ENCODE measurements around the gene SETBP1. TPM values are rescaled to one million over a fixed set of nuclear protein-coding genes. Genes with fewer than 3 reads are reported as not detected.

The SETBP1 gene
- total RNA-seq, 1 donor from 2014 or later: 131 TPM

DNA sequence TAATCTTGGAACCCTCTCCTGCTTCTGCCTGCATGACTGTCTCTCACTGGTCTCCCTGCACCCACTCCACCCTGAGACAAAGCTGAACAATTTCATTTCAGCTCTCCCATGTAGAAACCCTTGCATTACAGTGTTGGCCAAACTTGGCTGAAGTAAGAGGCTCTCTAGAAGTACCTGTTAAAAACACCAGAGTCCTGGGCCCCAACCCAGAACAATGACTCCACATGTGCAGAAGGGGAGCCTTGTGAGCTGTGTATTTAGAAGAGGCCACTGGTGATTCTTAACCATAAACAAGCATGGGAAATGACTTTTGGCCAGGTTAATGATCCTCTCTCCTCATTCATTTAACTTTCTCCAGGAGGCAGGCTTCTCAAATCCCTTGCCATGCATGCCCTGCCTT, 254.8 kb downstream of the SETBP1 start:
- Mint-ChIP-seq H3K27me3 (ENCODE audit: unreplicated experiment) (peaks cover 23% of the 10 kb centered on the region), H3K4me1 (ENCODE audit: unreplicated experiment) (peaks cover 46% of the 10 kb centered on the region), H3K27ac (ENCODE audit: unreplicated experiment) (peak overlapping the region; percentile 67), H3K36me3 (ENCODE audit: low read depth, unreplicated experiment) (peaks cover 45% of the 10 kb centered on the region), H3K4me3 (ENCODE audit: unreplicated experiment) (peak overlapping the region; percentile 83), H3K9me3 (ENCODE audit: unreplicated experiment) (peaks cover 10% of the 10 kb centered on the region)
- DNase-seq (ENCODE audit: low spot score): no peak
- TF ChIP-seq, protein P1, sequence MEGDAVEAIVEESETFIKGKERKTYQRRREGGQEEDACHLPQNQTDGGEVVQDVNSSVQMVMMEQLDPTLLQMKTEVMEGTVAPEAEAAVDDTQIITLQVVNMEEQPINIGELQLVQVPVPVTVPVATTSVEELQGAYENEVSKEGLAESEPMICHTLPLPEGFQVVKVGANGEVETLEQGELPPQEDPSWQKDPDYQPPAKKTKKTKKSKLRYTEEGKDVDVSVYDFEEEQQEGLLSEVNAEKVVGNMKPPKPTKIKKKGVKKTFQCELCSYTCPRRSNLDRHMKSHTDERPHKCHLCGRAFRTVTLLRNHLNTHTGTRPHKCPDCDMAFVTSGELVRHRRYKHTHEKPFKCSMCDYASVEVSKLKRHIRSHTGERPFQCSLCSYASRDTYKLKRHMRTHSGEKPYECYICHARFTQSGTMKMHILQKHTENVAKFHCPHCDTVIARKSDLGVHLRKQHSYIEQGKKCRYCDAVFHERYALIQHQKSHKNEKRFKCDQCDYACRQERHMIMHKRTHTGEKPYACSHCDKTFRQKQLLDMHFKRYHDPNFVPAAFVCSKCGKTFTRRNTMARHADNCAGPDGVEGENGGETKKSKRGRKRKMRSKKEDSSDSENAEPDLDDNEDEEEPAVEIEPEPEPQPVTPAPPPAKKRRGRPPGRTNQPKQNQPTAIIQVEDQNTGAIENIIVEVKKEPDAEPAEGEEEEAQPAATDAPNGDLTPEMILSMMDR (IDR thresholded peaks at IDR 0.05; ENCODE audit: unreplicated experiment): no peak

DNA sequence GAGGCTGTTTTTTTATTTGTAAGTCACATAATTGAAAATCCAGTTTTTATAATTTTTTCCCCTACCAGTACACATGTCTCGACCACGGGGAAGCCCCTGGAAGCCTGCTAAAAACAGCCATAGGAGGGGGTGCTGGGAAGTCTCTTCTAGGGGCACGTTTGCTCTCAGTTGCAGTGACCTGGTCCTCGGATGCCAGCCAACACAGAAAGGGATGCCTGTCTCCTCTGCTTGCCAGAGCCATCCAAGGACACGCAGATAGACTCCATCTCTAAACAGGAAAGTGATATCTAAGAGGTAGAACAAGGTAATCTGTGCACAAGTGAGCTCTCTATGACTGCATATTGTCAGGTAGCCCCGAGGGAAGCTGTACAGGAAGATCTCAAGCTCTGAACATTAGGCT, 255.8 kb downstream of the SETBP1 start:
- H3K27ac Mint-ChIP-seq (ENCODE audit: unreplicated experiment): no peak overlapping the region
- TF ChIP-seq, protein P1 (IDR thresholded peaks at IDR 0.05; ENCODE audit: unreplicated experiment): no peak
- peaks cover 5% of the 10 kb centered on the region for H3K9me3 Mint-ChIP-seq (ENCODE audit: unreplicated experiment)
- peaks cover 39% of the 10 kb centered on the region for H3K36me3 Mint-ChIP-seq (ENCODE audit: low read depth, unreplicated experiment)
- DNase-seq (ENCODE audit: low spot score): no peak
- H3K4me1 Mint-ChIP-seq (ENCODE audit: unreplicated experiment): peaks cover 48% of the 10 kb centered on the region
- peak overlapping the region; percentile 35 for H3K4me3 Mint-ChIP-seq (ENCODE audit: unreplicated experiment)
- H3K27me3 Mint-ChIP-seq (ENCODE audit: unreplicated experiment): peaks cover 23% of the 10 kb centered on the region

GRCh38 chr18:44937960-44938719, 257.5 kb downstream of the SETBP1 start:
- TF ChIP-seq, protein P1 (IDR thresholded peaks at IDR 0.05; ENCODE audit: unreplicated experiment): no peak
- peak; percentile 22 for DNase-seq (ENCODE audit: low spot score)
- Mint-ChIP-seq H3K4me1 (ENCODE audit: unreplicated experiment) (peaks cover 52% of the 10 kb centered on the region), H3K4me3 (ENCODE audit: unreplicated experiment) (peak overlapping the region; percentile 64), H3K36me3 (ENCODE audit: low read depth, unreplicated experiment) (peaks cover 31% of the 10 kb centered on the region), H3K27ac (ENCODE audit: unreplicated experiment) (peak overlapping the region; percentile 96), H3K27me3 (ENCODE audit: unreplicated experiment) (peaks cover 23% of the 10 kb centered on the region), H3K9me3 (ENCODE audit: unreplicated experiment) (peaks cover 5% of the 10 kb centered on the region)

DNA sequence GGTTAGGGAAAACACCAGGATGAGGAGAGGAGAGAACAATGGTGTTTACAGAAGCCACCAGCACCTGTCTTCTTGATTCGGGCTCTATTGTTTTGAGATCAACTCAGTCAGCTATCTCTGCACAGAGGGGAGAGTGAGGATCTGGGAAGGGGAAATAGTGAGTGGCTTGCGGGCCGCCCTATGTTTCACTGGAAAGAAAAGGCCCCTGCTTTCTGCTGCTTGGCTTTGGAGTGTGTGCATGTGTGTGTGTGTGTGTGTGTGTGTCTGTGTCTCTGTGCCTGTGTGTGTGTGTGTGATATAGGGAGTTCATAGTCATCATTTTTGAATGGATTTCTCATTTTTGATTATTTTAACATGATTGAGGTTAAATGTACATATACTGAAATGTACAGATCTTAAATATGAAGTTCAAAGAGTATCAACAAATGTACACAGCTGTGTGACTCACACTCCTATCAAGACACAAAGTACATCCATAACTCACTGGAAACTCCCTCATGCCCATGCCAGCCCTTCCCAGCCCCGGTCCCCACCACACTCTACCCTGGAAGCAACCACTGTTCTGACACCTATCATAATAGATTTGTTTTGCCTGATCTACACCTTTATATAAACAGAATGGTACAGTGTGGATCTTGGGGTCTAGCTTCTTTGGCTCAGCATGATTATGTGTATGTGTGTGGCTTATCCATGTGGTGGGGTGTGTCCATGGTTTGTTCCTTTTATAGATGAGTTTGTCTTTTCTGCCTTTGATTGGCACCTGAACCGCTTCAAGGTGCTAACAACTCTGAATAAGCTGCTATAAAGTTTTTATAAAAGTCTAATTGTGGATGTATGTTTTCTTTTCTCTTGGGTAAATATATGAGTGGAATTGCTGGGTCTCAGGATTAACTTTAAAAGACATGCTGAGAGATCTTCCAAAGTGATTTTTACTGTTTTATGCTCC, 258.3 kb downstream of the SETBP1 start:
- H3K4me1 Mint-ChIP-seq (ENCODE audit: unreplicated experiment): peaks cover 55% of the 10 kb centered on the region
- TF ChIP-seq, protein P1 (IDR thresholded peaks at IDR 0.05; ENCODE audit: unreplicated experiment): no peak
- DNase-seq (ENCODE audit: low spot score): no peak
- peak overlapping the region; percentile 96 for H3K27ac Mint-ChIP-seq (ENCODE audit: unreplicated experiment)
- peaks cover 5% of the 10 kb centered on the region for H3K9me3 Mint-ChIP-seq (ENCODE audit: unreplicated experiment)
- peaks cover 23% of the 10 kb centered on the region for H3K27me3 Mint-ChIP-seq (ENCODE audit: unreplicated experiment)
- H3K36me3 Mint-ChIP-seq (ENCODE audit: low read depth, unreplicated experiment): peaks cover 28% of the 10 kb centered on the region
- peak overlapping the region; percentile 64 for H3K4me3 Mint-ChIP-seq (ENCODE audit: unreplicated experiment)

Data from endothelial cell (in vitro differentiated cells).